Measurements from ENCODE around the gene ZBTB3.
"Not testable (repeated sequence)": the region's sequence is repeated elsewhere in the genome, so short reads cannot be mapped to it uniquely, and the experiment has no call there.

Gene ZBTB3

GRCh38 chr11:62755086-62755615 lies 1.2 kb upstream of the ZBTB3 start:
- no peak for DNase-seq

GRCh38 chr11:62752994-62753735 lies 795 bp downstream of the ZBTB3 start:
- no peak for DNase-seq

- DNase-seq, result no peak
Measured at GRCh38 chr11:62752177-62752785, 1.7 kb downstream of the ZBTB3 start.

- DNase-seq, result not testable (repeated sequence)
Measured at GRCh38 chr11:62749931-62750330, 4.0 kb downstream of the ZBTB3 start.

GRCh38 chr11:62747475-62748160 lies 6.3 kb downstream of the ZBTB3 start:
- no peak for DNase-seq

- no peak for DNase-seq
Measured at GRCh38 chr11:62737196-62737595, 16.8 kb downstream of the ZBTB3 start.

- DNase-seq, result no peak
Measured at GRCh38 chr11:62732830-62733229, 21.1 kb downstream of the ZBTB3 start.

- peak; percentile 55 for DNase-seq
Measured at GRCh38 chr11:62730076-62730475, 23.9 kb downstream of the ZBTB3 start.

GRCh38 chr11:62728171-62728988 lies 25.6 kb downstream of the ZBTB3 start, which contains the start of gene TTC9C:
Gene TTC9C, plus strand, starts transcription at chr11:62728486. Its CDS starts 363 bp downstream, at chr11:62728849.
- DNase-seq, result peak; percentile 94

GRCh38 chr11:62727872-62728170 lies 26.1 kb downstream of the ZBTB3 start:
- peak; percentile 92 for DNase-seq

- DNase-seq, result peak; percentile 100
Measured at GRCh38 chr11:62727165-62727871, 26.6 kb downstream of the ZBTB3 start, which contains the start of gene HNRNPUL2. Gene HNRNPUL2, minus strand, starts transcription at chr11:62727457. Its CDS starts 301 bp downstream, at chr11:62727156.

GRCh38 chr11:62726915-62727164 lies 27.1 kb downstream of the ZBTB3 start:
- DNase-seq, result no peak

- DNase-seq, result no peak
Measured at GRCh38 chr11:62726156-62726914, 27.6 kb downstream of the ZBTB3 start.

- DNase-seq, result peak; percentile 43
Measured at GRCh38 chr11:62725646-62726045, 28.3 kb downstream of the ZBTB3 start.

GRCh38 chr11:62724171-62724570 lies 29.8 kb downstream of the ZBTB3 start:
- peak; percentile 27 for DNase-seq

- DNase-seq, result no peak
Measured at GRCh38 chr11:62721994-62722393, 32.0 kb downstream of the ZBTB3 start.

GRCh38 chr11:62719302-62719978 lies 34.5 kb downstream of the ZBTB3 start:
- no peak for DNase-seq

- peak; percentile 54 for DNase-seq
Measured at GRCh38 chr11:62716816-62717215, 37.1 kb downstream of the ZBTB3 start.

- DNase-seq, result no peak
Measured at GRCh38 chr11:62716206-62716605, 37.8 kb downstream of the ZBTB3 start.

- peak; percentile 30 for DNase-seq
Measured at GRCh38 chr11:62715150-62716130, 38.5 kb downstream of the ZBTB3 start.

Data from activated effector memory CD4-positive, alpha-beta T cell treated with anti-CD3 and anti-CD28 coated beads, Interleukin-2, amount 50 U/mL, for 16 hours (primary cell).